ENCODE measurements around the gene NEDD4.

DNA sequence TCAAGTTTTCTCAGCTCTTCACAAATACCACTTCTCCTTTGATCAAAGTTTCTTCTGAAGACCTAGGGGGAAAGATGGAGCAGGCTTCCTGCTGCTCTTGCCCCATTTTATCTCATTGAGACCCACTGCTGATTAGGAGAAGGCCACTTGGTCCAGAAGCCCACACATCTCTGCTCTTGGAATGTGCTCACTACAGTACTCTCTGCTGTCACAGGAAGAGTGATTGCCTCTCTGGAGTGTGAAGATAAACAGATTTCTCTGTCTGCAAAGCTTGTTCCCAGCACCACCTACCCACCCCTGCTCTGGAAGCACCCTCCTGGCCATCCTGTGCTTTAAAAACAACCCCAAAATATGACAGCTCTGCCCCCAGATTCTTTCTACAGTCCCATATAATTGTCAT lies 209.1 kb downstream of the NEDD4 start:
- TF ChIP-seq POLR2A (IDR thresholded peaks at IDR 0.05), result no peak
- TF ChIP-seq, protein P1, sequence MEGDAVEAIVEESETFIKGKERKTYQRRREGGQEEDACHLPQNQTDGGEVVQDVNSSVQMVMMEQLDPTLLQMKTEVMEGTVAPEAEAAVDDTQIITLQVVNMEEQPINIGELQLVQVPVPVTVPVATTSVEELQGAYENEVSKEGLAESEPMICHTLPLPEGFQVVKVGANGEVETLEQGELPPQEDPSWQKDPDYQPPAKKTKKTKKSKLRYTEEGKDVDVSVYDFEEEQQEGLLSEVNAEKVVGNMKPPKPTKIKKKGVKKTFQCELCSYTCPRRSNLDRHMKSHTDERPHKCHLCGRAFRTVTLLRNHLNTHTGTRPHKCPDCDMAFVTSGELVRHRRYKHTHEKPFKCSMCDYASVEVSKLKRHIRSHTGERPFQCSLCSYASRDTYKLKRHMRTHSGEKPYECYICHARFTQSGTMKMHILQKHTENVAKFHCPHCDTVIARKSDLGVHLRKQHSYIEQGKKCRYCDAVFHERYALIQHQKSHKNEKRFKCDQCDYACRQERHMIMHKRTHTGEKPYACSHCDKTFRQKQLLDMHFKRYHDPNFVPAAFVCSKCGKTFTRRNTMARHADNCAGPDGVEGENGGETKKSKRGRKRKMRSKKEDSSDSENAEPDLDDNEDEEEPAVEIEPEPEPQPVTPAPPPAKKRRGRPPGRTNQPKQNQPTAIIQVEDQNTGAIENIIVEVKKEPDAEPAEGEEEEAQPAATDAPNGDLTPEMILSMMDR (IDR thresholded peaks at IDR 0.05), result no peak
